Activated CD8-positive, alpha-beta memory T cell treated with anti-CD3 and anti-CD28 coated beads, Interleukin-2, amount 10 ng/mL, durations not matched to agents 7 days and 5 days (primary cell): ENCODE measurements around the gene MTRF1. TPM values are rescaled to one million over a fixed set of nuclear protein-coding genes. Genes with fewer than 3 reads are reported as not detected.

Experiments used
- total RNA-seq, 2 experiments: library from RNA; stranded (reverse); gene quantifications; one replicate each; pipeline ENCODE4 v1.2.3, GENCODE V29; 2021

Gene MTRF1
- total RNA-seq, 2 experiments from 2014 or later: 22.2 to 23.3 TPM

Other genes starting within 250 kb of the MTRF1 start
- gene ELF1, start 244.3 kb downstream of the MTRF1 start, total RNA-seq: 100 to 1,000 TPM; 120 to 143 TPM
- gene WBP4, start 202.1 kb downstream of the MTRF1 start, total RNA-seq: 10 to 100 TPM in 1 of 2 experiments, 1 to 10 TPM in 1; 8.4 to 13.2 TPM
- 1 to 10 TPM; 5.7 to 7.2 TPM for gene KBTBD6, start 130.8 kb downstream of the MTRF1 start, total RNA-seq
- 1 to 10 TPM; 6.5 to 7.6 TPM for gene KBTBD7, start 69.0 kb downstream of the MTRF1 start, total RNA-seq
- gene NAA16, start 47.7 kb upstream of the MTRF1 start, total RNA-seq: 10 to 100 TPM; 27.8 to 27.9 TPM
- gene RGCC, start 194.0 kb upstream of the MTRF1 start, total RNA-seq: 10 to 100 TPM; 25.5 to 34.7 TPM